GM08714 (cell line): ENCODE data around the gene ASXL1.

Experiments used
- H3K4me3 ChIP-seq: fragments of 200-500 bp; sonication (Bioruptor generic); 2 replicates; pipeline ENCODE4 v1.5.1; 2014; ENCODE audit warnings: mild to moderate bottlenecking, low read length, inconsistent platforms
- ZNF274 ChIP-seq: IDR thresholded peaks from 2 replicates; pipeline ENCODE4 v1.6.1; 2012; ENCODE audit warnings: mild to moderate bottlenecking, low read depth, low read length

Gene ASXL1

GRCh38 chr20:32470025-32470861 lies 112.1 kb downstream of the ASXL1 start:
- TF ChIP-seq ZNF274, result no peak
- H3K4me3 ChIP-seq, result no peak overlapping the region

- no peak overlapping the region for H3K4me3 ChIP-seq
- TF ChIP-seq ZNF274, result no peak
Measured at GRCh38 chr20:32470940-32471339, 112.8 kb downstream of the ASXL1 start.

- TF ChIP-seq ZNF274, result no peak
- no peak overlapping the region for H3K4me3 ChIP-seq
Measured at GRCh38 chr20:32472581-32473207, 114.6 kb downstream of the ASXL1 start.

GRCh38 chr20:32473231-32474008 lies 115.3 kb downstream of the ASXL1 start:
- H3K4me3 ChIP-seq, result no peak overlapping the region
- no peak for TF ChIP-seq ZNF274

- TF ChIP-seq ZNF274, result no peak
- H3K4me3 ChIP-seq, result no peak overlapping the region
Measured at GRCh38 chr20:32474009-32474716, 116.0 kb downstream of the ASXL1 start.

- H3K4me3 ChIP-seq, result no peak overlapping the region
Measured at GRCh38 chr20:32474717-32474966, 116.5 kb downstream of the ASXL1 start.

GRCh38 chr20:32474967-32475811 lies 117.1 kb downstream of the ASXL1 start:
- TF ChIP-seq ZNF274, result no peak
- no peak overlapping the region for H3K4me3 ChIP-seq

More at GRCh38 chr20:32474717-32474966, 116.5 kb downstream of the ASXL1 start:
- TF ChIP-seq ZNF274, result no peak

GRCh38 chr20:32476684-32477593 lies 118.8 kb downstream of the ASXL1 start:
- no peak for TF ChIP-seq ZNF274
- no peak overlapping the region for H3K4me3 ChIP-seq

GRCh38 chr20:32477594-32478512 lies 119.7 kb downstream of the ASXL1 start:
- no peak overlapping the region for H3K4me3 ChIP-seq
- no peak for TF ChIP-seq ZNF274

GRCh38 chr20:32478576-32478975 lies 120.4 kb downstream of the ASXL1 start:
- no peak for TF ChIP-seq ZNF274
- no peak overlapping the region for H3K4me3 ChIP-seq

GRCh38 chr20:32479012-32479411 lies 120.9 kb downstream of the ASXL1 start:
- H3K4me3 ChIP-seq, result no peak overlapping the region
- TF ChIP-seq ZNF274, result no peak
